Pancreas (tissue), 10 donors: Measurements from ENCODE around the gene MACROD1. TPM values are rescaled to one million over a fixed set of nuclear protein-coding genes. Genes with fewer than 3 reads are reported as not detected.

ENCODE experiments used
- ATAC-seq, 4 donors: fragments of 200-7000 bp; cut with Tn5 transposase; one replicate each; pipeline versions ENCODE4 v1.8.0 to v1.9.1; 2020; ENCODE audit warnings: mild to moderate bottlenecking in 4 of 4, moderate library complexity in 4 of 4
- DNase-seq, 6 donors: peaks; one replicate each; pipeline ENCODE4 v3.0.0-alpha.2; 2020
- FAIRE-seq: peaks from 2 replicates; lab custom pipeline; 2012; peaks lifted over from hg19 to GRCh38; lab: Jason Lieb, UNC
- H3K27ac ChIP-seq, 4 donors: fragments of 200-600 bp; sonication (generic); 1 replicate in 3 of 4; 2 replicates in 1 of 4; pipeline versions ENCODE4 v1.5.0 to v1.8.0; 2020
- H3K27me3 ChIP-seq, 4 donors: fragments of 200-600 bp; one replicate each; pipeline ENCODE4 v1.8.0; 2021
- H3K36me3 ChIP-seq, 3 donors: fragments of 200-600 bp; sonication (generic) in 1 of 3; one replicate each; pipeline versions ENCODE4 v1.5.0 to v1.8.0; 2020 to 2021
- H3K4me1 ChIP-seq, 3 donors: fragments of 200-600 bp; one replicate each; pipeline ENCODE4 v1.8.0; 2021
- H3K4me3 ChIP-seq, 4 donors: fragments of 200-600 bp; sonication (generic) in 2 of 4; one replicate each; pipeline versions ENCODE4 v1.5.0 to v1.8.0; 2020 to 2021
- H3K9me3 ChIP-seq, 4 donors: fragments of 200-600 bp; one replicate each; pipeline ENCODE4 v1.8.0; 2021
- CTCF ChIP-seq, 4 donors: fragments of 200-600 bp; sonication (generic) in 3 of 4; IDR thresholded peaks; one replicate each; pipeline versions ENCODE4 v1.5.0 to v1.8.0; 2021; ENCODE audit warnings: antibody characterized with exemption in 4 of 4
- WGBS, 2 donors: extraction: QIAGEN DNeasy Blood & Tissue Kit; methylation state at CpG; one replicate each; pipeline ENCODE4 v1.1.7; 2013; 5-methylcytosine and 5-hydroxymethylcytosine counted together
- intact Hi-C, 3 donors: fragments of 100-400 bp; cut with DNase I; formaldehyde crosslinking; loops; one replicate each; pipeline versions ENCODE4 v1.11.1 to v1.14.2; 2022
- polyA plus RNA-seq, 2 donors: library from polyadenylated mRNA; stranded (reverse); fragments of 200-250 nt; gene quantifications; one replicate each; pipeline ENCODE4 v1.2.3, GENCODE V29; 2013
- total RNA-seq, 6 donors: library from RNA; stranded (reverse); fragmentation: NEBNext Ultra II Directional in 4 of 6; extraction: Animal tissue kit (Norgen Biotek cat#: 25700) in 4 of 6; gene quantifications; one replicate each; pipeline versions ENCODE4 v1.2.1 to v1.2.4, GENCODE V29; 2021 to 2023
- donor health status: healthy with polysubstance abuse.
- donor health status: DM: no; HTN: no; CAD: no; lungs with moderate emphysema.
- donor health status: DM: no; HTN: no; CAD: no.
- donor health status: control.
- donor health status: control.
- donor health status: Bipolar disorder and iron deficiency.
- donor health status: DM: yes; HTN: yes; CAD: no.
- donor health status: DM: no; HTN: no; CAD: no.
- donor health status: DM: no; HTN: no; CAD: no.
- donor health status: DM: yes; HTN: yes; CAD: no.

Gene MACROD1
- total and polyA plus RNA-seq, 8 donors, result 26.0 to 126 (median 34.8) TPM

GRCh38 chr11:64202992-64203391, 37.1 kb upstream of the MACROD1 start:
- FAIRE-seq (no peak), ATAC-seq (no peak), DNase-seq (no peak)
- no peak overlapping the region for H3K4me3 ChIP-seq
- 89% methylated on average over 9 of the region's 9 CpGs for WGBS, 2 donors
- intact Hi-C loops, result loop anchor here in 1 of 3 donors (10.0 kb wide), 1 partner anchor 92 kb away; the partner anchor contains the start of gene KCNK4
- no peaks in the 10 kb centered on the region for H3K27me3 ChIP-seq
- peaks cover 0 to 3% (median 0%) of the 10 kb centered on the region in 3 donors for H3K4me1 ChIP-seq
- no peaks in the 10 kb centered on the region for H3K9me3 ChIP-seq
- no peak overlapping the region for H3K27ac ChIP-seq
- no peak for TF ChIP-seq CTCF (IDR thresholded peaks at IDR 0.05)
- H3K36me3 ChIP-seq, result peaks cover 4 to 38% (median 20%) of the 10 kb centered on the region in 3 donors

- intact Hi-C loops, result loop anchor here in 1 of 3 donors (10.0 kb wide), 1 partner anchor 93 kb away; the partner anchor contains the start of gene KCNK4
- no peaks in the 10 kb centered on the region for H3K9me3 ChIP-seq
Measured at GRCh38 chr11:64201543-64201942, 35.6 kb upstream of the MACROD1 start.

GRCh38 chr11:64198511-64198910, 32.6 kb upstream of the MACROD1 start:
- intact Hi-C loops, result no loop called here
- H3K27ac ChIP-seq, result no peak overlapping the region
- DNase-seq (no peak), FAIRE-seq (no peak), ATAC-seq (no peak)
- H3K9me3 ChIP-seq, result no peaks in the 10 kb centered on the region
- H3K27me3 ChIP-seq, result no peaks in the 10 kb centered on the region
- no peak for TF ChIP-seq CTCF (IDR thresholded peaks at IDR 0.05)
- WGBS, 2 donors, result 93 to 96% methylated on average over 2 of the region's 2 CpGs
- no peak overlapping the region for H3K4me3 ChIP-seq
- H3K36me3 ChIP-seq, result peaks cover 19 to 75% (median 55%) of the 10 kb centered on the region in 3 donors
- no peaks in the 10 kb centered on the region for H3K4me1 ChIP-seq

More at GRCh38 chr11:64201543-64201942, 35.6 kb upstream of the MACROD1 start:
- H3K27ac ChIP-seq, result no peak overlapping the region
- FAIRE-seq (no peak), DNase-seq (no peak), ATAC-seq (no peak)
- no peak overlapping the region for H3K4me3 ChIP-seq
- TF ChIP-seq CTCF (IDR thresholded peaks at IDR 0.05), result no peak
- WGBS, 2 donors, result 56 to 65% methylated on average over 3 of the region's 3 CpGs
- no peaks in the 10 kb centered on the region for H3K27me3 ChIP-seq
- peaks cover 7 to 52% (median 35%) of the 10 kb centered on the region in 3 donors for H3K36me3 ChIP-seq
- peaks cover 0 to 3% (median 0%) of the 10 kb centered on the region in 3 donors for H3K4me1 ChIP-seq

GRCh38 chr11:64196626-64197025, 30.7 kb upstream of the MACROD1 start:
- FAIRE-seq, result no peak
- peaks cover 19 to 69% (median 52%) of the 10 kb centered on the region in 3 donors for H3K36me3 ChIP-seq
- 85 to 90% methylated on average over 9 of the region's 9 CpGs for WGBS, 2 donors

More at GRCh38 chr11:64196626-64197025, 30.7 kb upstream of the MACROD1 start:
- Histone ChIP-seq H3K4me1 (no peaks in the 10 kb centered on the region), H3K27me3 (no peaks in the 10 kb centered on the region), H3K27ac (no peak overlapping the region), H3K9me3 (no peaks in the 10 kb centered on the region), H3K4me3 (no peak overlapping the region)
- no peak for ATAC-seq
- intact Hi-C loops, result no loop called here
- TF ChIP-seq CTCF (IDR thresholded peaks at IDR 0.05), result no peak
- no peak for DNase-seq
